H1 (cell line): ENCODE results near the gene APLP2. TPM values are rescaled to one million over a fixed set of nuclear protein-coding genes. Genes with fewer than 3 reads are reported as not detected.

Experiments
- CHD1 ChIP-seq: IDR thresholded peaks from 2 replicates; pipeline ENCODE4 v1.6.1; 2012; ENCODE audit warnings: low read depth, low read length, improper control_type of control experiment
- HDAC2 ChIP-seq, 2 experiments: fragments of 300-600 bp in 1 of 2; sonication (generic) in 1 of 2; IDR thresholded peaks; 2 replicates each; pipeline ENCODE4 v1.6.1; 2011 to 2012; ENCODE audit warnings: low read depth in 2 of 2, low read length in 2 of 2, mild to moderate bottlenecking in 2 of 2, moderate library complexity in 2 of 2, borderline replicate concordance in 1 of 2, inconsistent platforms in 1 of 2
- MAFK ChIP-seq: IDR thresholded peaks from 2 replicates; pipeline ENCODE4 v1.6.1; 2012; ENCODE audit warnings: low read depth, mild to moderate bottlenecking, improper control_type of control experiment, low read length
- SUZ12 ChIP-seq: fragments of 200-600 bp; sonication (generic); IDR thresholded peaks from 2 replicates; pipeline ENCODE4 v1.6.1; 2012; ENCODE audit warnings: mild to moderate bottlenecking, inconsistent platforms, low read length, moderate library complexity, mixed read lengths
- TAF1 ChIP-seq: IDR thresholded peaks from 2 replicates; pipeline ENCODE4 v1.6.1; 2011; ENCODE audit warnings: mild to moderate bottlenecking, low read depth, low read length
- TBP ChIP-seq: IDR thresholded peaks from 2 replicates; pipeline ENCODE4 v1.6.1; 2011; ENCODE audit warnings: low read depth, low read length, improper control_type of control experiment
- polyA plus RNA-seq, 7 experiments: library from polyadenylated mRNA; depleted of rRNA in 3 of 7; stranded (reverse) in 5 of 7; unstranded in 2 of 7; fragments of >200 nt in 5 of 7; fragments of 200-250 nt in 2 of 7; gene quantifications; 1 replicate in 5 of 7; 2 replicates in 1 of 7; 4 replicates in 1 of 7; pipeline versions ENCODE4 v1.2.1 to v1.2.3, GENCODE V29; 2011 to 2013; ENCODE audit warnings: missing spikeins in 2 of 7, mixed read lengths in 2 of 7
- total RNA-seq: library from RNA; stranded (reverse); fragmentation: NEBNext Ultra II Directional; extraction: Animal tissue kit (Norgen Biotek cat#: 25700); gene quantifications from 2 replicates; pipeline ENCODE4 v1.2.1, GENCODE V29; 2021
- TF ChIP-seq, protein P1 (sequence below): fragments of 300-600 bp; sonication (generic); IDR thresholded peaks from 2 replicates; pipeline ENCODE4 v1.7.1; 2012; ENCODE audit warnings: low read length, moderate library complexity, mild to moderate bottlenecking, inconsistent platforms; ENCODE audit not compliant: insufficient replicate concordance
- TF ChIP-seq, protein P2 (sequence below): IDR thresholded peaks from 2 replicates; pipeline ENCODE4 v1.6.1; 2011; ENCODE audit warnings: low read depth, mild to moderate bottlenecking, low read length; ENCODE audit not compliant: insufficient read depth

Gene APLP2
- total and polyA plus RNA-seq, 2 of the 8 experiments (the other 6 are each of a cell fraction or from before 2014, with no cell fraction given) = 222 to 315 TPM

DNA sequence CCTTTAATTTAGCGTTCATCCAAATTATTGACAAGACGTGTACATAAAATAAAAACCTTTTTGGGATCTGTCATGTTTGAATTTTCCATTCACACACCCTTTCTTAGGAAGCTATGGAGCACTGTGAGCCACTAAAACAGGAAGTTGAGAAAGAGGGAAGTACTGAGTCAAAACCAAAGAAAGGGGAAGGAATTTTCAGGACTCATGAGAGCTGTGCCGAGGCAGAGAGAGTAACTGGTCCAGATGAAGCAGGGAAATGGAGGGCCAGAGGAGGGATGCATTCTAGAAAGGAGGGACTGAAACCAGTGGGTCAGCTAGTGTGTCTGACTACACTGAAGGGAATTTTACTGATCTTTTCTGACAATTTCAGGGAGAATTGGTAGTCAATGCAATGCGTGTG, 24.9 kb downstream of the APLP2 start (continued):
- TF ChIP-seq, protein P1, sequence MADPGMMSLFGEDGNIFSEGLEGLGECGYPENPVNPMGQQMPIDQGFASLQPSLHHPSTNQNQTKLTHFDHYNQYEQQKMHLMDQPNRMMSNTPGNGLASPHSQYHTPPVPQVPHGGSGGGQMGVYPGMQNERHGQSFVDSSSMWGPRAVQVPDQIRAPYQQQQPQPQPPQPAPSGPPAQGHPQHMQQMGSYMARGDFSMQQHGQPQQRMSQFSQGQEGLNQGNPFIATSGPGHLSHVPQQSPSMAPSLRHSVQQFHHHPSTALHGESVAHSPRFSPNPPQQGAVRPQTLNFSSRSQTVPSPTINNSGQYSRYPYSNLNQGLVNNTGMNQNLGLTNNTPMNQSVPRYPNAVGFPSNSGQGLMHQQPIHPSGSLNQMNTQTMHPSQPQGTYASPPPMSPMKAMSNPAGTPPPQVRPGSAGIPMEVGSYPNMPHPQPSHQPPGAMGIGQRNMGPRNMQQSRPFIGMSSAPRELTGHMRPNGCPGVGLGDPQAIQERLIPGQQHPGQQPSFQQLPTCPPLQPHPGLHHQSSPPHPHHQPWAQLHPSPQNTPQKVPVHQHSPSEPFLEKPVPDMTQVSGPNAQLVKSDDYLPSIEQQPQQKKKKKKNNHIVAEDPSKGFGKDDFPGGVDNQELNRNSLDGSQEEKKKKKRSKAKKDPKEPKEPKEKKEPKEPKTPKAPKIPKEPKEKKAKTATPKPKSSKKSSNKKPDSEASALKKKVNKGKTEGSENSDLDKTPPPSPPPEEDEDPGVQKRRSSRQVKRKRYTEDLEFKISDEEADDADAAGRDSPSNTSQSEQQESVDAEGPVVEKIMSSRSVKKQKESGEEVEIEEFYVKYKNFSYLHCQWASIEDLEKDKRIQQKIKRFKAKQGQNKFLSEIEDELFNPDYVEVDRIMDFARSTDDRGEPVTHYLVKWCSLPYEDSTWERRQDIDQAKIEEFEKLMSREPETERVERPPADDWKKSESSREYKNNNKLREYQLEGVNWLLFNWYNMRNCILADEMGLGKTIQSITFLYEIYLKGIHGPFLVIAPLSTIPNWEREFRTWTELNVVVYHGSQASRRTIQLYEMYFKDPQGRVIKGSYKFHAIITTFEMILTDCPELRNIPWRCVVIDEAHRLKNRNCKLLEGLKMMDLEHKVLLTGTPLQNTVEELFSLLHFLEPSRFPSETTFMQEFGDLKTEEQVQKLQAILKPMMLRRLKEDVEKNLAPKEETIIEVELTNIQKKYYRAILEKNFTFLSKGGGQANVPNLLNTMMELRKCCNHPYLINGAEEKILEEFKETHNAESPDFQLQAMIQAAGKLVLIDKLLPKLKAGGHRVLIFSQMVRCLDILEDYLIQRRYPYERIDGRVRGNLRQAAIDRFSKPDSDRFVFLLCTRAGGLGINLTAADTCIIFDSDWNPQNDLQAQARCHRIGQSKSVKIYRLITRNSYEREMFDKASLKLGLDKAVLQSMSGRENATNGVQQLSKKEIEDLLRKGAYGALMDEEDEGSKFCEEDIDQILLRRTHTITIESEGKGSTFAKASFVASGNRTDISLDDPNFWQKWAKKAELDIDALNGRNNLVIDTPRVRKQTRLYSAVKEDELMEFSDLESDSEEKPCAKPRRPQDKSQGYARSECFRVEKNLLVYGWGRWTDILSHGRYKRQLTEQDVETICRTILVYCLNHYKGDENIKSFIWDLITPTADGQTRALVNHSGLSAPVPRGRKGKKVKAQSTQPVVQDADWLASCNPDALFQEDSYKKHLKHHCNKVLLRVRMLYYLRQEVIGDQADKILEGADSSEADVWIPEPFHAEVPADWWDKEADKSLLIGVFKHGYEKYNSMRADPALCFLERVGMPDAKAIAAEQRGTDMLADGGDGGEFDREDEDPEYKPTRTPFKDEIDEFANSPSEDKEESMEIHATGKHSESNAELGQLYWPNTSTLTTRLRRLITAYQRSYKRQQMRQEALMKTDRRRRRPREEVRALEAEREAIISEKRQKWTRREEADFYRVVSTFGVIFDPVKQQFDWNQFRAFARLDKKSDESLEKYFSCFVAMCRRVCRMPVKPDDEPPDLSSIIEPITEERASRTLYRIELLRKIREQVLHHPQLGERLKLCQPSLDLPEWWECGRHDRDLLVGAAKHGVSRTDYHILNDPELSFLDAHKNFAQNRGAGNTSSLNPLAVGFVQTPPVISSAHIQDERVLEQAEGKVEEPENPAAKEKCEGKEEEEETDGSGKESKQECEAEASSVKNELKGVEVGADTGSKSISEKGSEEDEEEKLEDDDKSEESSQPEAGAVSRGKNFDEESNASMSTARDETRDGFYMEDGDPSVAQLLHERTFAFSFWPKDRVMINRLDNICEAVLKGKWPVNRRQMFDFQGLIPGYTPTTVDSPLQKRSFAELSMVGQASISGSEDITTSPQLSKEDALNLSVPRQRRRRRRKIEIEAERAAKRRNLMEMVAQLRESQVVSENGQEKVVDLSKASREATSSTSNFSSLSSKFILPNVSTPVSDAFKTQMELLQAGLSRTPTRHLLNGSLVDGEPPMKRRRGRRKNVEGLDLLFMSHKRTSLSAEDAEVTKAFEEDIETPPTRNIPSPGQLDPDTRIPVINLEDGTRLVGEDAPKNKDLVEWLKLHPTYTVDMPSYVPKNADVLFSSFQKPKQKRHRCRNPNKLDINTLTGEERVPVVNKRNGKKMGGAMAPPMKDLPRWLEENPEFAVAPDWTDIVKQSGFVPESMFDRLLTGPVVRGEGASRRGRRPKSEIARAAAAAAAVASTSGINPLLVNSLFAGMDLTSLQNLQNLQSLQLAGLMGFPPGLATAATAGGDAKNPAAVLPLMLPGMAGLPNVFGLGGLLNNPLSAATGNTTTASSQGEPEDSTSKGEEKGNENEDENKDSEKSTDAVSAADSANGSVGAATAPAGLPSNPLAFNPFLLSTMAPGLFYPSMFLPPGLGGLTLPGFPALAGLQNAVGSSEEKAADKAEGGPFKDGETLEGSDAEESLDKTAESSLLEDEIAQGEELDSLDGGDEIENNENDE = no peak
- TF ChIP-seq SUZ12 = no peak
- no peak for TF ChIP-seq TAF1
- TF ChIP-seq TBP = no peak
- TF ChIP-seq CHD1 = no peak
- TF ChIP-seq HDAC2 (IDR thresholded peaks at IDR 0.05; ENCODE audit: borderline replicate concordance in 1 of 2, low read depth in 2 of 2, low read length in 2 of 2) = no peak
- TF ChIP-seq, protein P2, sequence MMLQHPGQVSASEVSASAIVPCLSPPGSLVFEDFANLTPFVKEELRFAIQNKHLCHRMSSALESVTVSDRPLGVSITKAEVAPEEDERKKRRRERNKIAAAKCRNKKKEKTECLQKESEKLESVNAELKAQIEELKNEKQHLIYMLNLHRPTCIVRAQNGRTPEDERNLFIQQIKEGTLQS = no peak
- TF ChIP-seq MAFK = no peak
